DND-41 (cell line): ENCODE measurements around the gene TEF.
A peak's percentile ranks its signal among the peaks of the same experiment; 100 is the strongest.
"Not testable (repeated sequence)": the region's sequence is repeated elsewhere in the genome, so short reads cannot be mapped to it uniquely, and the experiment has no call there.

Source experiments
- ATAC-seq: fragments of 200-7000 bp; cut with Tn5 transposase; 3 replicates; pipeline ENCODE4 v1.9.1; 2021; ENCODE audit warnings: low read depth; ENCODE audit not compliant: insufficient read depth
- DNase-seq: peaks from one replicate; pipeline ENCODE4 v3.0.0-alpha.2; 2020
- H2AFZ ChIP-seq: 2 replicates; pipeline ENCODE4 v1.6.0; 2012; ENCODE audit warnings: low read depth, low read length
- H3K27ac ChIP-seq: 2 replicates; pipeline ENCODE4 v1.5.1; 2012; ENCODE audit warnings: low read length, inconsistent platforms
- H3K27me3 ChIP-seq: fragments of 200-600 bp; sonication (generic); 2 replicates; pipeline ENCODE4 v1.6.0; 2012; ENCODE audit warnings: low read length, mild to moderate bottlenecking, inconsistent platforms; ENCODE audit not compliant: insufficient read depth, poor library complexity
- H3K36me3 ChIP-seq: 2 replicates; pipeline ENCODE4 v1.5.1; 2012; ENCODE audit warnings: low read length, inconsistent platforms; ENCODE audit not compliant: insufficient read depth
- H3K4me1 ChIP-seq: 2 replicates; pipeline ENCODE4 v1.5.1; 2012; ENCODE audit warnings: mild to moderate bottlenecking, low read length; ENCODE audit not compliant: insufficient read depth
- H3K4me2 ChIP-seq: 2 replicates; pipeline ENCODE4 v1.6.0; 2012; ENCODE audit warnings: mild to moderate bottlenecking, moderate library complexity, low read length, inconsistent platforms; ENCODE audit not compliant: insufficient read depth
- H3K4me3 ChIP-seq, 2 experiments: fragments of 200-600 bp in 1 of 2; shearing (Covaris generic) in 1 of 2; 2 replicates each; pipeline ENCODE4 v1.5.1; 2012 to 2016; ENCODE audit warnings: inconsistent platforms in 2 of 2, low read length in 2 of 2, mild to moderate bottlenecking in 2 of 2, low read depth in 1 of 2, moderate library complexity in 1 of 2
- H3K79me2 ChIP-seq: 2 replicates; pipeline ENCODE4 v1.6.0; 2012; ENCODE audit warnings: low read length, inconsistent platforms; ENCODE audit not compliant: insufficient read depth
- H3K9ac ChIP-seq: 2 replicates; pipeline ENCODE4 v1.6.0; 2012; ENCODE audit warnings: low read depth, mild to moderate bottlenecking, inconsistent platforms, low read length, moderate library complexity
- H3K9me3 ChIP-seq: 2 replicates; pipeline ENCODE4 v1.5.1; 2012; ENCODE audit warnings: low read length, moderate library complexity, mild to moderate bottlenecking, inconsistent platforms; ENCODE audit not compliant: insufficient read depth, severe bottlenecking
- H4K20me1 ChIP-seq: 2 replicates; pipeline ENCODE4 v1.6.0; 2012; ENCODE audit warnings: low read length; ENCODE audit not compliant: insufficient read depth
- EZH2 ChIP-seq: IDR thresholded peaks from 3 replicates; pipeline ENCODE4 v1.6.1; 2012; ENCODE audit warnings: borderline replicate concordance, low read depth, mild to moderate bottlenecking, moderate library complexity, low read length, inconsistent platforms; ENCODE audit not compliant: severe bottlenecking
- TF ChIP-seq, protein P1 (sequence below): IDR thresholded peaks from 2 replicates; pipeline ENCODE4 v1.5.1; 2012; ENCODE audit warnings: borderline replicate concordance, low read length, moderate library complexity, mild to moderate bottlenecking; ENCODE audit not compliant: poor library complexity, severe bottlenecking; ENCODE audit errors: extremely low read depth

Gene TEF

DNA sequence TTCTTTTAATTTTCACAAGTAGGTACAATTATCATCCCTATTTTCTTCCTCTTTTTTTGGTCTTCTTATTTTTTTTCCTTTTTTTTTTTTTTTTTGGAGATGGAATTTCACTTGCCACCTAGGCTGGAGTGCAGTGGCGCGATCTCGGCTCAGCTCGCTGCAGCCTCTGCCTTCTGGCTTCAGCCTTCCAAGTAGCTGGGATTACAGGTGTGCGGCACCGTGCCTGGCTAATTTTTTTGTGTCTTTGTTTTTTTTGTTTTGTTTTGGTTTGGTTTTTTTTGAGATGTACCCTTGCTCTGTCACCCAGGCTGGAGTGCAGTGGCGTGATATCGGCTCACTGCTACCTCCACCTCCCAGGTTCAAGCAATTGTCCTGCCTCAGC, 48.2 kb downstream of the TEF start:
- TF ChIP-seq EZH2, result no peak
- TF ChIP-seq, protein P1, sequence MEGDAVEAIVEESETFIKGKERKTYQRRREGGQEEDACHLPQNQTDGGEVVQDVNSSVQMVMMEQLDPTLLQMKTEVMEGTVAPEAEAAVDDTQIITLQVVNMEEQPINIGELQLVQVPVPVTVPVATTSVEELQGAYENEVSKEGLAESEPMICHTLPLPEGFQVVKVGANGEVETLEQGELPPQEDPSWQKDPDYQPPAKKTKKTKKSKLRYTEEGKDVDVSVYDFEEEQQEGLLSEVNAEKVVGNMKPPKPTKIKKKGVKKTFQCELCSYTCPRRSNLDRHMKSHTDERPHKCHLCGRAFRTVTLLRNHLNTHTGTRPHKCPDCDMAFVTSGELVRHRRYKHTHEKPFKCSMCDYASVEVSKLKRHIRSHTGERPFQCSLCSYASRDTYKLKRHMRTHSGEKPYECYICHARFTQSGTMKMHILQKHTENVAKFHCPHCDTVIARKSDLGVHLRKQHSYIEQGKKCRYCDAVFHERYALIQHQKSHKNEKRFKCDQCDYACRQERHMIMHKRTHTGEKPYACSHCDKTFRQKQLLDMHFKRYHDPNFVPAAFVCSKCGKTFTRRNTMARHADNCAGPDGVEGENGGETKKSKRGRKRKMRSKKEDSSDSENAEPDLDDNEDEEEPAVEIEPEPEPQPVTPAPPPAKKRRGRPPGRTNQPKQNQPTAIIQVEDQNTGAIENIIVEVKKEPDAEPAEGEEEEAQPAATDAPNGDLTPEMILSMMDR, result no peak
- H3K27ac ChIP-seq, result no peak overlapping the region
- no peak for ATAC-seq

GRCh38 chr22:41431656-41432055, 49.9 kb downstream of the TEF start:
- Histone ChIP-seq H3K36me3 (peaks cover 49% of the 10 kb centered on the region), H4K20me1 (peaks cover 25% of the 10 kb centered on the region), H3K27me3 (no peaks in the 10 kb centered on the region), H3K27ac (no peak overlapping the region), H3K9ac (no peak overlapping the region), H3K79me2 (peaks cover 27% of the 10 kb centered on the region), H3K9me3 (no peaks in the 10 kb centered on the region), H3K4me1 (no peaks in the 10 kb centered on the region), H3K4me2 (no peak overlapping the region), H3K4me3 (no peak overlapping the region), H2AFZ (no peak overlapping the region)
- ATAC-seq (0 out of 3 replicates have a peak, but pooled peaks have one; percentile 6), DNase-seq (no peak)
- TF ChIP-seq EZH2, result no peak
- TF ChIP-seq, protein P1, result no peak

More for the DNA sequence above, 48.2 kb downstream of the TEF start:
- H3K4me3 ChIP-seq, result no peak overlapping the region
- no peaks in the 10 kb centered on the region for H3K27me3 ChIP-seq
- H3K9me3 ChIP-seq, result no peaks in the 10 kb centered on the region
- H3K79me2 ChIP-seq, result peaks cover 10% of the 10 kb centered on the region; the same call in 1 of the 2 replicates
- H3K9ac ChIP-seq, result no peak overlapping the region
- no peak overlapping the region for H3K4me2 ChIP-seq
- no peak for DNase-seq
- H3K4me1 ChIP-seq, result no peaks in the 10 kb centered on the region
- H3K36me3 ChIP-seq, result peaks cover 34% of the 10 kb centered on the region
- H2AFZ ChIP-seq, result no peak overlapping the region
- peaks cover 10% of the 10 kb centered on the region for H4K20me1 ChIP-seq

GRCh38 chr22:41433480-41433879, 51.7 kb downstream of the TEF start:
- not testable (repeated sequence) for H3K9ac ChIP-seq, ATAC-seq, H3K9me3 ChIP-seq, DNase-seq, H3K4me3 ChIP-seq, H2AFZ ChIP-seq, H3K4me1 ChIP-seq, H3K27me3 ChIP-seq, H3K27ac ChIP-seq, H3K4me2 ChIP-seq
- H3K36me3 ChIP-seq, result peaks cover 61% of the 10 kb centered on the region
- peaks cover 40% of the 10 kb centered on the region for H3K79me2 ChIP-seq
- peaks cover 36% of the 10 kb centered on the region for H4K20me1 ChIP-seq

DNA sequence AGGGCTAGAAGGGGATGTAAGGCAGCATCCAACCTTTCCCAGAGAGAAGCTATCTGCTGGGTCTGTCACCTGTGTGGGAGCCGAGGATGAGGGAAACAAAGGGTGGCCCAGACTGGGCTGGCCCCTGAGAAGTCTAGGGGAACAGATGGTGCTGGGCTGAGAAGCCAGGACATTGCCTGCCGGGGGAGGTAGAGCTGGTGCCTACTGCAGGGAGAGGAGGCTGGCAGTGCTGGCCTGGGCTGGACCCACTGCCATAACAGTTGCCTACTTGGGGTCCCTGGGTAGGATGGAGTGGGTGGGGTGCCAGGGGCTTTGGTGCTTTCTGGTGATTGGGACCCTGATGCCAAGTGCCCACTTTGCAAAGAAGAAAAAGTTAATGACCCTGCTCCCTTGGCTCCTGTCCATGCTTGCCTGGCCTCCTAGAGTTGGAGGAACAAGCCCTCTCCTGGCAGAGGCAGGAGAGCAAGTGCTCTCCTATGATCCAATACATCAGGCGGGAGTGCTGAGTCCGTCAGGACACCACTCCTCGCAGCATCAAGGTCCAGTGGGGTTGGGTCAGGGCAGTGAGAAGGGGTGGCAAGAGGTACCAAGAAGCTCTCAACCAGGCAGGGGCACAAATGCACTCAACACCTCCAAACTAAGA, 52.7 kb downstream of the TEF start:
- not testable (repeated sequence) for DNase-seq, H3K4me2 ChIP-seq, H3K4me3 ChIP-seq, H3K27me3 ChIP-seq, H3K9me3 ChIP-seq, H3K9ac ChIP-seq, H3K4me1 ChIP-seq, ATAC-seq, H2AFZ ChIP-seq, H3K27ac ChIP-seq
- Histone ChIP-seq H3K36me3 (peaks cover 69% of the 10 kb centered on the region), H4K20me1 (peaks cover 46% of the 10 kb centered on the region), H3K79me2 (peaks cover 50% of the 10 kb centered on the region)
